Renal cortex interstitium (tissue), 11 donors: ENCODE results near the gene BCR. TPM values are rescaled to one million over a fixed set of nuclear protein-coding genes. Genes with fewer than 3 reads are reported as not detected.

ENCODE experiments used
- DNase-seq, 11 donors: peaks; one replicate each; pipeline ENCODE4 v3.0.0-alpha.2; 2013; ENCODE audit warnings: low read depth in 9 of 11, low spot score in 4 of 11; ENCODE audit errors: extremely low read depth in 1 of 11
- polyA plus RNA-seq, 3 donors: library from polyadenylated mRNA; unstranded; fragments of 120-200 nt; gene quantifications; one replicate each; pipeline ENCODE4 v1.2.1, GENCODE V29; 2013; ENCODE audit not compliant: insufficient read length in 3 of 3

The BCR gene
- polyA plus RNA-seq, 3 donors: 57.5 to 65.1 (median 61.3) TPM

DNA sequence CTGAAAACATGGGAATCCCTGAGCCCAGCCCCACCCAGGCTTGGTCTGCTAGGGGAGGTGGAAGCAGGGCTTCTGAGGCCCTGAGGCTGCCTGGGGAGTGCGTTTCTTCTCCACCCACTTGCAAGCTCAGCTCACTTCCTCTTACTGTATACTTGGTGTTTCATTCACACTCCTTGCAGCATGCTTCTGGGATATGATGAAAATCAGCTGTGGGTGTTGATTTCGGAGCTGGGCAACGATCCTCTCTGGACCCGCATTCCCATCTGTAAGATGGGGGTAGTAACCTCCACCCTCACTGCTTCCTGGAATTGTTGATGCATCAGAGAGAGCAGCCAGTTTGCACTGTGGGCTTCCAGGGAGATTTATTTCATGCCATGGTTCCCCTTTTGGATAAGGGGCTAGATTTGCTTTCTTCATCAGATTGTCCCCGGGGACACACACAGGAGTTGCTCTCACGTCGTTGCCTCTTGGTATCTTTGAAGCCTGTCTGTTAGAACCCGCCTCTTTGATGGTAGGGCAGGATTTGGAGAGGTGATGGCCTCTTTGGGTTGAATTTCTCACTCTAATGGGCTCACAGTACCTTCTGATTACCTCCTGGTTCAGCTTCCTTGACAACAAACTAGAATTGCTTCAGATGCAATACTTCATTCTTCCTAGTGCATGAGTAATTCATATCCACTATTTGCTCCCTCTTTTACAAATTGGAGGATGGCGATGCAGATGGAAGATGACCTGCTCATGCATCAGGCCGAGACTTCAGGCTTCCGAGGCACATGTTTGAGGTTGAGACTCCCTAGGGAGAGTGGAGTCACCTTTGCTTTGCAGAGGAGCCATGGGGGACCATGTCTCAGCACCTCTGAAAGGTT lies 40.4 kb downstream of the BCR start:
- no peak for DNase-seq

DNA sequence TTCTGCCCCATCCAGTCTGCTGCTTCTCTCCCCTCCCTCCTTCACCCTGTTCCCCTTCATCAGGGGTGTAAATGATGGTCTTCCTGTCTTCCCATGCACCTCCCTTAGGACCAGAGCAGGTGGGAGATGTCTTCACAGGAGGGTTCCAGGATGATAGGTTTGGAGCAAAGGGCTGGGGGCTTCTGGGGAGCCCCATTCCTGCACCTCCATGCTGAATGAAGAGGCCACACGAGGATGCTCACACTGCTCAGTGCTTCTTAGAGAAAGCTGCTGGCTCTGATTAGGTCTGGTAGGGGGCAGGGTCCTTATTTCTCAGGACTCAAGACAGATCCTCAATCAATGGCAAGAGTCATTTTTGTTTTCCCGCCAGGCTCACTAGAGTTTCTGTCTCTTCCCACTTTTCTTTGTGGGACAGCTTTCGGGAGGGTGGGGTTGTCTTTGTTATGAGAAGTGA lies 41.1 kb downstream of the BCR start:
- no peak for DNase-seq

DNA sequence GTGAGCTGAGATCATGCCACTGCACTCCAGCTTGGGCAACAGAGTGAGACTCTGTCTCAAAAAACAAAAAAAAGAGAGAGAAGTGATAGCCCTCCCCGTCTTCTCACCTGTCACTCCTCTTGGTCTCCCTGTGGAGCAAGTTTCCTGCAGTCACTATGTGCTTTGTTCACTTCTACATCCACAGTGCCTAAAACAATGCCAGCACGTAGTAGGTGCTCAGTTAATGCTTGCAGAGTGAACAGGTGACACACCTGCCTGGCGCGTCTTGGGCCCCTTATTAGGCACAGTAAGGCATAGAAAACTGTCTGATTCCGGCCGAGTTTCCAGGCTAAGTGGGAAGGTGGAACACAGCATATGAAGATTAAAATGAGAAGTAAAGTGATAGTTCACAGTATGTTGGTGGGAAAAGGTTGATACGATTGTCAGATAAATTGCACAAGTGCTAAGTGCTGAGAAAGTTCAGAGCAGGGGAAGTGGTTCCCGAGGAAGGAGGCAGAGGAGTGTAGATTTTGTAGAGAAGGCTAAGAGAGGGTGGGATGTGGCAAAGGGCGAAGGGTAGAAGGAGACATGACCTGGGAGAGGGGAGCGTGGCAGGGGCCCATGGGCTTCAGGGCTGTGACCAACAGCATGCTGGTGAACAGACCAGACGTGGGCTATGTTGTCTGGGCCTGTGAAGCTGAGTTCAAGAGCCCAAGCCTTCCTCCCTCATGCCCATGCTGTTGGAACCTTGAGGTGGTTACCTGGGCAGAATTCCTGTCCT lies 41.9 kb downstream of the BCR start:
- no peak for DNase-seq

DNA sequence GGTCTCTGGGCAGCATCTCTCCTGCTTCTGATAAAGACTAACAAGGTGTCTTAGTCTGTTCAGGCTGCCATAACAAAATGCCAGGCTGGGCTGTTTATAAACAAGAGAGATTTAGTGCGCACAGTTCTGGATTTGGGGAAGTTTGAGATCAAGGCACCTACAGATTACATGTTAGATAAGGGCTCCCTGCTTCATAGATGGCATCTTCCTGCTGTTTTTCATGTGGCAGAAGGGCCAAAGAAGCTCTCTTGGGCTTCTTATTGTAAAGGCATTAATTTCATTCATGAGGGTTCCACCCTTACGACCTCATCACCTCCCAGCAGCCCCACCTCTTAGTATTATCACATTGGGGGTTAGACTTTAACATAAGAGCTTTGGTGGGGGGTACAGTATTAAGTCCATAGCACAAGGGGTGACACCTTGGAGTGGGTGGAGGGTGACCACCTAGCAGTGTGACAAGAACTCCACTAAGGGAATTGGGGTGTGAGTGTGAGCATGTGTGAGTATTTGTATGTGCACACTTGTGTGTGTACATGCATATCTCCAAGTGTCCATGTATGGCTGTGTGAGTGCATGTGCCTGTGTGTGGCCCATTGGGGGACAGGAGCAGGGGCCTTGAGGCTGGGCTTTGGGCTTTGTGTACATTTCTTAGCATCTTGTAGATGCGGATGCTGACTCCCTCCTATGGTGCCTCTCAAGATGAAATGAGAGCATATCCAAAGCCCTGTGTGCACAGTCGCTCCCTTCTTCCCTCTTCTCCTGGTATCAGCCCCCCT lies 42.7 kb downstream of the BCR start:
- no peak for DNase-seq

DNA sequence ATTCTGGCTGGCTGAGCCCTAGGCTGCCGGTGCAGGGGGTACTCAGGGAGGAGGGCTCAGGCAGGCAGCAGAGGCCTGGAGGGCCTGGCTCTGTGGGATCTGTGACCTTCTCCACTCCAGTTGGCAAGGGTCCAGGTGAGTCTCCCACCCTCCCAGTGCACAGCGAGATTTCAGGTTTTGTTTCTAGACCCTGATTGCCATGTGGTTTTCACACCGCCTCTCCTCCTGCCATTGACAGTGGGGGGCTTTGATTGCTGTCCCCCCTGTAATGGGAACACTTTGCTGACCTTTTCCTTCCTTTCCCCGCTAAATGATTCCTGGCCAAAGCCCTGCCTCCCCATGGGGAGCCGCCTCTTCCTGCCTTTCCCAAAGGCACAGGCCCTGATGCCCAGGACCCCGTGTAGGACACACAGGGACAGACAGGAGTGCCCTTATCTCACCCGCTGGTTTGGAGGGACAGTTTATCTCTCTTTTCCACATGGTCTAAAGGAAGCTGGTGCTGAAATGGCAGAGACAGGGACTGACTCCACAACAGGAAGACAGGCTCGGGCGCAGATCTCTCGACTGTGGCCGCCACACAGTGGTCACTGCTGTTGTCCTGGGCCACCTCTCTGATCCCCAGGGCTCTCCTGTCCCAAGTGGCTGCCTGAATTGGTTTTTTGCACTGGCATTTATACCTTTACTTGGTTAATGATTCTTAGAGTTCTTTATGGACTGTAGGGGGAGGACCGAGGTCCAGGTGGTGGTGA lies 43.4 kb downstream of the BCR start:
- no peak for DNase-seq

DNA sequence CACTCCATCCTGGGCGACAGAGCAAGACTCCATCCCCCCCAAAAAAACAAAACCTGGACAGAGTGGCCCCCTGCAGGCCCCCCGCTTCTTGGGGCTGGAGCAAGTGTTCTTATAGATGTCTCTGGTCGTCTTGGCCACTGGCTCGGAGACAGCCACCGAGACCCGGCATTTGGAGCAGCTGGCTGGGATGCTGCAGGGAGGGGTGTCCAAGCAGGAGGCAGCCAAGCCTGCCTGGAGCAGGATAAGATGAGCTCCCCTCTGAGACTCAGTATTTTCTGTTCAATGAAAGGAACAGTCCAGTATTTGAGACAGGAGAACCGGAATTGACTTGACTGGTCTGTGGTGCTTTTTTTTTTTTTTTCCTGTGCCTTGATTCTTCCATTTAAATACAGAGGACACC lies 44.5 kb downstream of the BCR start:
- no peak for DNase-seq

DNA sequence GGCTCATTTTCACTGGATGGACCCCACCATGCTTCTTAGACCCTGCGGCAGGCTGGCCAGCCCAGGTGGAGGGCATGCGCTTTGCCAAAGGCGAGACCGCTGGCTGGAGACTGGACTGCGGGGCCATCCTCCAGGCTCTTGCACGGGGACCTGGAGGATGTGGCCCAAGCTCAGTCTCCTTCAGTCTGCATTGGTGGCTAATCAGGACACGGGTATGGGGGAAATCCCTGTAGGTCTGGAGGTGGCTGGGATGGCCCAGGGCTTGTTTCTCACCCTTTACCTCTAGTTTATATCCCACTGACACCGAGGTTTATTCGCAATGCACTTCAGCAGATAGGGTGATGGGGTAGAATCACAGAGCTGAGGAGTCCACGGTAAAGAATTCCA lies 45.0 kb downstream of the BCR start:
- DNase-seq: no peak

DNA sequence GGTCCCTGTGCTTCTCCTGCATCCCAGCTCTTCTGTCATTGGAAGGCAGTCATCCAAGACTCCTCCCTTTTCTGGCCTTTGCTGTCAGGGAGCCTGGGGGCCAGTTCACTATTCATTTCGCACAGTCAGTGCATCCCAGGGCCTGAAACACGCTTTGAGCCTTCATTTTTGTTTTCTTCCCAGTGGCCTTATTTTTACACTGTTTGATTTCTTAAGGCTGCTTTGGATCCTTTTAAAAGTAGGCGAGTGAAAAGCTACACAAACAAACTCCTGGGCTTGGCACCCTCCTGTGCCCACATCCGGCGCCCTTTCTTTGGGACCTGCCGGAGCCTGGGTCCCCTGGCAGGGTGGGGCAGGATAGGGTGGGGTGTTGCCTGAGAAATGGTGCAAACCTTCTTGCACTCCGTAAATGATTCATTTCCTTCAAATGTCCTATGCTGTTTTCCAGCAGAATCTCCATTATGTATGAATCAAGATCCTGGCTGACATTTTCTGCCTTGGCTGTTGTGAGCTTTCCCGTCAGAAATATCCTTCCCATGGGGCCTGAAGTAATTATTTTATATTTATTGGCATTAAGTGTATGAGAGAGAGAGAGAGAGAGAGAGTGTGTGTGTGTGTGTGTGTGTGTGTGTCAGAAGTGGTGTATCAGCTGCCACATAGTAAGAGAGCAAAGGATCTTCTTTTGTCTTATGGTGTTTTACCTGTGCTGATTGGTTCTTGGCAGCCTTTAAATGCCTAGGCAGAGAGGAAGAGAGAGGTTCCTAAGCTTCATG lies 45.6 kb downstream of the BCR start:
- DNase-seq: no peak

DNA sequence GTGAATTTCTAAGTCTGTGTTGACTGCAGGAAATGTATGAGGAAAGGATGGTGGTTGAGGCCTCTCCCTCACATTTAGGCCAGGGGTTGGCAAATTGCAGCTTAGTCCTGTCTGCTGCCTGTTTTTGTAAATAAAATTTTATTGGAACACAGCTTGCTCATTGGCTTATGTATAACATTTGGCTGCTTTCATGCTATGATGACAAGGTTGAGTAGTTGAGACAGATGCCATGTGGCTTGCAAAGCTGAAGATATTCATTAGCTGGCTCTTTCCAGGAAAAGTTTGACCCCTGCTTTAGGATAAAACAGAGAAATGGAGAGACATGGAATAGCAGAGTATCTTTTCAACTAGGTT lies 46.2 kb downstream of the BCR start:
- DNase-seq: no peak

DNA sequence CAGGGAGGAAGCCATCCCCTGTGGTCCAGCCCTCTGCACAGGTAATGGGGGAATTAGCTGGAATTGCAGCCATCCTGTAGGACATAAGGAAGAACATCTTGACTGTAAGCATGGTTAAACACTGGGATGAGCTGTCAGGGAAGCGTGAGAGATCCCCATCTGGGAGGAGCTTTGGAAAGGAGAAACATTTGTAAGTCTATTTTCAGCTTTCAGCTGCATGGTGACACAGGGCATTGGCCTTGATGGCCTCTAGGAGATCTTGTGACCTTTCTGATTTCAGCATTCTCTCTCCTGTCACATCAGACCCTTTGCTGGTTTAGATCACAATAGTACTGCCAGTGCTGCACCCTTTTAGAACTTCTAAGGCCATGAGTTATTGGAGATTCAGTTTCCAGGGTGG lies 47.1 kb downstream of the BCR start:
- no peak for DNase-seq

DNA sequence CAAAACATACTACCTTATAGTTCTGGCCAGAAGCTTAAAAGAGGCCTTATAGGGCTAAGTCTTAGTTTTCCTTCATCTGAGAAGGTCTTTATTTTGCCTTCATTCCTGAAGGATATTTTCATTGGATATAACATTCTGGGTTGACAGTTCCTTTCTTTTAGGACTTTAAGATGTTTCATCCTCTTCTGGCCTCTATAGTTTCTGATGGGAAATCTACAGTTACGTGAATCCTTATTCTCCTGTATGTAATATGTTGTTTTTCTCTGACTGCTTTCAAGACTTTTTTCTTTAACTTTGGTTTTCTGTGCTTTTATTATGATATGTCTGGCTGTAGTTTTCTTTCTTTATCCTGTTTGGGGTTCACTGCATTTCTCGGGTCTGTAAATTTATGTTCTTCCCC lies 48.2 kb downstream of the BCR start:
- no peak for DNase-seq

DNA sequence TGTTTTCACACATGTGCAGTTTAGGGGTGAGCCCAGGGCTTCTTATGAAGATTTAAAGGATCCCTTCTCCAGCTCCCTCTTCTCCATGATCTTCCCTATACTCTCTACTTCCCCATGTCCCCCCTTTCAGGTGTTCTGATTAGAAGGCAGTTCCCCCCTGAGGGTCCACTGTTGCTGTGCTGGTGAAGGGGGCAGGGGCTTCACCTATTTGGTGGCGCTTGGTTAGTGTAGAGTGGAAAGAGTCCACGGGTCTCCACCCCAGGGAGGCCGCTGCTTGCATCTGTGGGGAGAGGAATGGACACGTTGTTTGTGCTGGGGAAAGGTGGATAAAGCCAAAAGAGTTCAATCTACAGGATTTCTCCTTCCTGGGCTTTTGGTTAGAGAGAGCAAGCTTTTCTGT lies 49.3 kb downstream of the BCR start:
- no peak for DNase-seq

DNA sequence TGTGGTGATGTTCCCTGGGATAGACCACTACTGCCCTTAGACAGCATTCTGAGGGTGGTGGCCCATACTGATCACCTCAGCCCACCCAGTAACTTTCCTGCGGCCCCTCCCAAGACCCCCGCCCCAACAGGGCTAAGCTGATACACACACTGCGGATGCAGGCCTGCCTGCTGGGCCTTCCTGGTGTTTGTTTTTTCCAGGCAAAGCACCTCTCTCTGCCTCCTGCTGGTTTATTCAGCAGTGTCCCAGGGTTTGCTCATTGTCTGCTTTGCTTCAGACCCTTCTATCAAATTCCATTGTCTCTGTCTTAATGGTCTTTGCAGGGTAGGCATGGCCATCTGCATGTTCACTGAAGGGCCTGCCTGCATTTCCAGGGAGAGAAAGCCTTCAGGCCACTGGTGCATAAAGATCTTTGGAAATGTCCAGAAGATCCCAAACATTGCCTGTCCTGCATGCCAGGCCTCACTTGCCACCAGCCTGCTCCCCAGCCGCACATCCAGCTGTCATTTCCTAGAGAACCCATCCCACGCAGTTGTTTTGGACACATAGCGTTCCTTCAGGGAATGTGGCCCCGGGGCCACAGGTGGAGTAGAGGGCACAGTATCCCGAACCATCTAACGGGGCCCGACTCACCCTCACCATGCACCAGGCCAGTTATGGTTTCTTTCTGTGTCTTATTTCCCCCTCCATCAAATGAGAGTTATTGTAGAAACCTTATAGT lies 50.2 kb downstream of the BCR start:
- no peak for DNase-seq

DNA sequence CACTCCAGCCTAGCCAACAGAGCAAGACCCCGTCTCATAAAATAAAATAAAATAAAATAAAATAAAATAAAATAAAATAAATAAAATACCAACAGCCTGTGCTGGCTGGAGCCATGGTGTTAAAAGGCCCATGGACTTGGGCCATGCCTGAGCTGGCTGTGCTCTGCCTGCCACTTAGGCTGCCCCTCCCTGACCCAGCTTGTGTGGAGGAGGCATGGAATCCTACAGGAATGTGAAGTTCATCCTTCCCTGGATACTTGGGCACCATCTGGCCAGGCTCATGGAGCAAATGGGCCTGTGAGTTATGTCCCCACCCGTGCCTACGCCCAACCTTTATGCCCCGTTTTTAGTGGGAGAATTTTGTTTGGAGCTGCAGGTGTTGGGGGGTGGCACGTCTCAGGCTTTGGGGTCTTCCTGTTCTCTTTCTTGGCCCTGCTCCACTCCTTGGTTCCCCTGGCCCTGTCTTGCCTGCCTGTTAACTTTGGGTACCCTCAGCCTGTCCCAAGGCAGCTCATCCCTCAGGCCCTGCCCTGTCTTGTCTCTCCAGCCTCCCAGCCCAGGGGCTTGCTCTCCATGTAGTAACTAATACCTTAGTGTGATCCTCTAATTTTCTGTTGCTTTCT lies 51.3 kb downstream of the BCR start:
- DNase-seq: no peak

DNA sequence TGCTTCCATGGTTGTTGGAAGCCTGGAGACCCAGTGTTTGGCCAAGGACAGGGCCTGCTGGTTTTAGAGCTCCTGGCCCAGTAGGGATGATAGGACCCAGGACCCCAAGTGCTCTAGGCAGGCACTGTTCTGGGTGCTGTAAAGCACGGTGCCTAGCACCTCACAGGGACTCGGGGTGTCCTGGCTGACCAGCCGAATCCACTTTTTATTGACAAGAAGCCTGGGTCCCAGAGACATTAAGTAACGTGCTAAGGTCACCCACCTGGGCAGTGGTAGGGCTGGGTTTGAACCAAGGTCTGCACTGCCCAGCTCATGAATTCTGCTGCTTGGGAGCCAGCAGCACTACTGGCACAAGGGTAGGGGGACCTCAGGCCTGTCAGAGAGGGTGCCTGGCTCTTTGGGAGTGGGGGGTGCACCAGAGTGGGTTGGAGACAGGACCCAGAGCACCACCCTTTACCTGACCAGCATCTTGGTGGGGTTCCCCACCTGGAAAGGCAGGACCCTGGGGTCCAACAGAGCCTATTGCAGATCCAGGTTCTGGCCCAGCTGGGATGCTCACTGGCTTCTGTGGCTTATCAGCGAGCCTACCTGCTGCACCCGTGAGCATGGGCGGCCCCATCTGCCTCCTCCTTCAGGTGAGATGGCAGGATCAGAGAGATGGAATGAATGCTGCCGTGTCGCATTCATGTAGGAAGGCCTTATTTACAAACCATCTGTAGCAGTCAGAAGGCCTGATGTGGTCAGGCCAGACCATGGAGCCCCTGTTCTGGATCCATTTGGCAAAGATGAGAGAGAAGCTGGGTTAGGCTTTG lies 52.0 kb downstream of the BCR start:
- DNase-seq: no peak

DNA sequence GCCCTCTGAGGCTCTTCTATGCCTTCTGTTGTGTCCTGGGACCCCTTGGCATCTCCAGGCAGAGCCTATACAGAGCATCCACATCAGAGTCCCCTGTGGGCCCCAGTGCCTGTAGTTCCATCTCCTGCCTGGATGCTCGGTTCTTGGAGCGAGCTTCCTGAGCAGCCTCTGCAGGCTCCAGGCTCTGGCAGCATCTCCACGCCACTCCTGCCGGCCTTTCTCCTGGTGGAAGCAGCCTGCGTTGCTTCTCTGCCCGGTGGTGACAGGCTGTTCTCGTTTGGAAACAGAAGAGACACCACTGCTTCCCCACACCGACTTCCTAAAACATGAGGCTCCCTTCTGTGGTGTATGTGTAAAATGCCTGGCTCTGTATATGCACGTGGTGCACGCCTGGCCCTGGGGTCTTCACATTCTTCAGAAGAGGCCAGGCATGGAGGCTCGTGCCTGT lies 52.8 kb downstream of the BCR start:
- no peak for DNase-seq
